Measurements from ENCODE around the gene LMBR1.

DNA sequence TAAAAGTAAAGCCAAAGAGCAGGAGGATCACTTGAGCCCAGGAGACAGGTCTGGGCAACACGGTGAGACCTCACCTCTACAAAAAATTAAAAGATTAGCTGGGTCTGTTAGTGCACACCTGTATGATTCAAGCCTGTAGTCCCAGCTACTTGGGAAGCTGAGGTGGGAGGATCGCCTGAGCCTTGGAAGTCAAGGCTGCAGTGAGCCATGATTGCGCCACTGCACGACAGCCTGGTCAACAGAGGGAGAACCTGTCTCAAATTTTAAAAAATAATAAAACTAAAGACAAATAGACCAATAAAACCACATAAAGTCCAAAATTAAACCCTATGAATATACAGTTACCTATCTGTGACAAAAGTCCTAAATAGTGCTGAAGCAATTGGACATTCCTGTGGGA is 3.2 kb downstream of the LMBR1 start:
- no peak for TF ChIP-seq EP300 (IDR thresholded peaks at IDR 0.05; ENCODE audit: borderline replicate concordance)
- no peak for TF ChIP-seq TAF1 (IDR thresholded peaks at IDR 0.05; ENCODE audit: low read depth)
